Neural crest cell (in vitro differentiated cells): ENCODE measurements around the gene ZNHIT2. TPM values are rescaled to one million over a fixed set of nuclear protein-coding genes. Genes with fewer than 3 reads are reported as not detected.

ENCODE experiments used
- DNase-seq: peaks from one replicate; pipeline ENCODE4 v3.0.0; 2021; ENCODE audit warnings: low read depth, mixed read lengths, low spot score
- H3K27ac Mint-ChIP-seq: one replicate; pipeline ENCODE4 v1.8.0; 2021; ENCODE audit warnings: mild to moderate bottlenecking, mixed read lengths; ENCODE audit not compliant: unreplicated experiment
- H3K27me3 Mint-ChIP-seq: 2 replicates; pipeline ENCODE4 v1.8.0; 2021; ENCODE audit warnings: low read depth, mild to moderate bottlenecking, mixed read lengths
- H3K36me3 Mint-ChIP-seq: 2 replicates; pipeline ENCODE4 v1.8.0; 2021; ENCODE audit warnings: low read depth, mild to moderate bottlenecking, mixed read lengths
- H3K4me1 Mint-ChIP-seq: 2 replicates; pipeline ENCODE4 v1.8.0; 2021; ENCODE audit warnings: mixed read lengths
- H3K4me3 Mint-ChIP-seq: one replicate; pipeline ENCODE4 v1.8.0; 2021; ENCODE audit warnings: mild to moderate bottlenecking, mixed read lengths
- H3K9me3 Mint-ChIP-seq: 2 replicates; pipeline ENCODE4 v1.8.0; 2021; ENCODE audit warnings: mixed read lengths
- CTCF ChIP-seq: fragments of 200-600 bp; sonication (generic); conservative IDR thresholded peaks from 2 replicates; pipeline ENCODE4 v1.5.0; 2021; ENCODE audit warnings: antibody characterized with exemption, mild to moderate bottlenecking
- microRNA-seq: library from miRNA; unstranded; fragments of <30 nt; microRNA quantifications from one replicate; pipeline ENCODE4, GENCODE V29; 2020
- total RNA-seq: library from RNA; stranded (reverse); gene quantifications from 2 replicates; pipeline ENCODE4 v1.2.1, GENCODE V29; 2021

The ZNHIT2 gene
- total RNA-seq, 1 donor from 2014 or later: 8.0 TPM

- no peaks in the 10 kb centered on the region for H3K4me1 Mint-ChIP-seq
- H3K36me3 Mint-ChIP-seq: no peaks in the 10 kb centered on the region
- H3K27ac Mint-ChIP-seq: no peak overlapping the region
- no peak for DNase-seq
- no peaks in the 10 kb centered on the region for H3K9me3 Mint-ChIP-seq
- no peak for TF ChIP-seq CTCF
- no peaks in the 10 kb centered on the region for H3K27me3 Mint-ChIP-seq
- no peak overlapping the region for H3K4me3 Mint-ChIP-seq
Measured at GRCh38 chr11:65066805-65067291, 50.7 kb downstream of the ZNHIT2 start.

Small RNAs within 50 kb of the gene (microRNA-seq; reads per million reads assigned to microRNA genes)
- gene MIR6751: not detected

Other genes with a start within 250 kb of the ZNHIT2 start
- gene EHD1, start 239.1 kb downstream of the ZNHIT2 start, total RNA-seq: 74.2 and 77.2 TPM in 2 replicates
- 24.1 and 24.8 TPM in 2 replicates for gene ATG2A, start 200.5 kb downstream of the ZNHIT2 start, total RNA-seq
- gene PPP2R5B, start 193.0 kb downstream of the ZNHIT2 start, total RNA-seq: 13.4 and 16.5 TPM in 2 replicates
- gene GPHA2, start 181.8 kb downstream of the ZNHIT2 start, total RNA-seq: not detected in 2 replicates
- gene MAJIN, start 145.6 kb downstream of the ZNHIT2 start, total RNA-seq: not detected in 2 replicates
- gene BATF2, start 120.7 kb downstream of the ZNHIT2 start, total RNA-seq: 0.21 and 0.30 TPM in 2 replicates
- gene ARL2, start 103.5 kb downstream of the ZNHIT2 start, total RNA-seq: 112 and 117 TPM in 2 replicates
- gene SNX15, start 90.3 kb downstream of the ZNHIT2 start, total RNA-seq: 31.7 and 36.5 TPM in 2 replicates
- 32.3 and 32.7 TPM in 2 replicates for gene SAC3D1, start 76.5 kb downstream of the ZNHIT2 start, total RNA-seq
- gene NAALADL1, start 59.1 kb downstream of the ZNHIT2 start, total RNA-seq: 0.30 and 0.35 TPM in 2 replicates
- 83.1 and 84.8 TPM in 2 replicates for gene CDCA5, start 33.7 kb downstream of the ZNHIT2 start, total RNA-seq
- 33.2 and 35.7 TPM in 2 replicates for gene ZFPL1, start 33.5 kb downstream of the ZNHIT2 start, total RNA-seq
- gene VPS51, start 21.5 kb downstream of the ZNHIT2 start, total RNA-seq: 76.5 and 94.3 TPM in 2 replicates
- 102 and 104 TPM in 2 replicates for gene TM7SF2, start 5.8 kb downstream of the ZNHIT2 start, total RNA-seq
- 697 and 738 TPM in 2 replicates for gene FAU, start 4.4 kb upstream of the ZNHIT2 start, total RNA-seq
- 50.3 and 59.3 TPM in 2 replicates for gene MRPL49, start 4.6 kb upstream of the ZNHIT2 start, total RNA-seq
- 35.1 and 36.7 TPM in 2 replicates for gene SYVN1, start 16.8 kb upstream of the ZNHIT2 start, total RNA-seq
- gene SPDYC, start 52.5 kb upstream of the ZNHIT2 start, total RNA-seq: not detected in 2 replicates
- 43.4 and 48.4 TPM in 2 replicates for gene CAPN1, start 64.2 kb upstream of the ZNHIT2 start, total RNA-seq
- 63.7 and 66.9 TPM in 2 replicates for gene POLA2, start 144.3 kb upstream of the ZNHIT2 start, total RNA-seq
- 2.3 and 4.0 TPM in 2 replicates for gene CDC42EP2, start 197.2 kb upstream of the ZNHIT2 start, total RNA-seq
- gene DPF2, start 216.2 kb upstream of the ZNHIT2 start, total RNA-seq: 96.3 and 99.0 TPM in 2 replicates
- gene TIGD3, start 237.1 kb upstream of the ZNHIT2 start, total RNA-seq: 3.3 TPM in 2 replicates